GM19238 (cell line): ENCODE measurements around the gene UTY.

Source experiments
- DNase-seq: peaks from one replicate; pipeline ENCODE4 v3.0.0; 2011; ENCODE audit warnings: low spot score; ENCODE audit not compliant: insufficient read length

Gene UTY

DNA sequence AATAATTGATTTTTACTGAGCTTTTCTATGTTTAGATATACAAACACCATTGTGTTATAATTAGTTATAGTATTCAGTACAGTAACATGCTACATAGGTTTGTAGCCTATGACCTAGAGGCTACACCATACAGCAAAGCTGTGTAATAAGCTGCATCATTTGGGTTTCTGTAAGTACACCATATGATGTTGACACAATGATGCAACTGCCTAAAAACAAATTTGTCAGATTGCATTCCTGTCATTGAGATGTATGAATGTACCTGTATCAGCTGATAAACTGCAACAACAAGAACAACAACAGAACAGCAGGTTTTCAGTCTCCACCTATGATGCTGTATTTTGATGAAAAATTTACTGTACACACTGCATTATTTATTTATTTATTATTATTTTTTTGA lies 64.3 kb downstream of the UTY start:
- no peak for DNase-seq

DNA sequence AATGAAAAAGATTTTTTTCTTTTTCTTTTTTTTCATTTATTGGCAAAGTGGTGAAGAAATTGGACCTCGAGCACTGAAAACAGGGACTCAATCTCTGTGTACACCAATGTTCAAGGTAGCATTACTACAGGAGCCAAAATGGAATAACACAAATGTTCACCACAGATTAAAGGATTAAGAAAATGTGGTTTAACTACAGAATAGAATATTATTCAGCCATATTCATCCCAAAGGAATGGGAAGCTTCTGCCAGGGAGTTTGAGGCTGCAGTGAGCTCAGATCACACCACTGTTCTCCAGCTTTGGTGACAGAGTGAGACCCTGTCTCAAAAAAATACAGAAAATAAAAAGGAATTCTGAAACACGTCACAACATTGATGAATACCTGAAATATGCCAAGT lies 81.0 kb downstream of the UTY start:
- no peak for DNase-seq

GRCh38 chrY:13381110-13381683 lies 98.6 kb downstream of the UTY start:
- no peak for DNase-seq

DNA sequence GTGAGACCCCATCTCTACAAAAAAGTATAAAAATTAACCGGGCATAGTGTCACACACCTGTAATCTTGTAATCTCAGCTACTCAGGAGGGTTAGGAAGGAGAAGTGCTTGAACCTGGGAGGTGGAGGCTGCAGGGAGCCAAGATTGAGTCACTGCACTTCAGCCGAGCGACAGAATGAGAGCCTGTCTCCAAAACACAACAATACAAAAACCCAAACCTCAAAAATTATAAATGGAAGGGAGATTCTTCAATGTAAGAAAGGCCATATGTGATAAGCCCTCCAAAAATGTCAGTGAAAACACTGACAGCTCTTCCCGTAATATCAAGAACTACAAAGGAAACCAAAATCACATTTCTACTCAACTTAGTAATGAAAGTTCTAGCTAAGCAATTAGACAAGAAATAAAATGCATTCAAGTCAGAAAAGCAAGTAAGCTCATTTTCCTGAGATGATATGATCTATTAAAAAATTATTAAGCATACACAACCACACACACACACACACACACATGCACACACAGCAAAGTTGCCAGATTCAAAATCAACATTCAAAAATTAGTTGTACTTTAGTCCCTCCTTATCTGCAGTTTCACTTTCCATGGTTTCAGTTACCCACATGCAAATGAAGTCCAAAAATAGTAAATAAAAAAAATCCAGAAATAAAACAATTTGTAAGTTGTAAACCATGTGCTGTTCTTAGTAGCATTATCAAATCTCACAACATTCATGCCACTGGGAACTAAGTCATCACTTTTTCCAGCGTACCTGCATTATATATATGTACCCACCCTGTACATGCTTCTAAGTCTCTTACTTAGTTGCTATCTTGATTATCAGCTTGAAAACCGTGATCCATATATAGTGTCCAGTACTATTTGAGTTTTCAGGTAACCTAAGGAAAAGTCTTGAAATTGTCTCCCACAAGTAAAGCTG lies 108.7 kb downstream of the UTY start:
- DNase-seq = no peak

GRCh38 chrY:13370245-13370644 lies 109.6 kb downstream of the UTY start:
- DNase-seq = no peak

GRCh38 chrY:13368513-13368845 lies 111.4 kb downstream of the UTY start:
- DNase-seq = no peak

DNA sequence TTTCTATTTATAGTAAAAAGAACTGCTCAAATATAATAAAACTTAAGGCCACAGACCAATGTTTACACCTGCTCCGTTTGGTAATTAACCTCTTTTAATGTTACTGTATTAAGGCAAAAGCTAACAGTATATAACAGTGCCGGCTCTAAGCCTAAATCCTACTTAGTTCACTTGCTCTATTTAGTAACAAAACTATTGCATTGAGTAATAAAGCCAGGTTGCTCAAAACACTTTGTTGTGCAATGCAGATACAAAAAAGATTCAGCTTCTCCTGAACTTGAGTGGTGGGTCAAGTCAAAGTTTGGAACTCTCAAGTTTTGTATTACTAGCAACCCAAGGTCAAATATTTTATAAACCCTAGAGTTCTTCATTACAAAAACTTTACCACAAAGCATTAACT lies 116.2 kb downstream of the UTY start:
- no peak for DNase-seq

GRCh38 chrY:13362662-13363061 lies 117.2 kb downstream of the UTY start:
- DNase-seq = no peak

DNA sequence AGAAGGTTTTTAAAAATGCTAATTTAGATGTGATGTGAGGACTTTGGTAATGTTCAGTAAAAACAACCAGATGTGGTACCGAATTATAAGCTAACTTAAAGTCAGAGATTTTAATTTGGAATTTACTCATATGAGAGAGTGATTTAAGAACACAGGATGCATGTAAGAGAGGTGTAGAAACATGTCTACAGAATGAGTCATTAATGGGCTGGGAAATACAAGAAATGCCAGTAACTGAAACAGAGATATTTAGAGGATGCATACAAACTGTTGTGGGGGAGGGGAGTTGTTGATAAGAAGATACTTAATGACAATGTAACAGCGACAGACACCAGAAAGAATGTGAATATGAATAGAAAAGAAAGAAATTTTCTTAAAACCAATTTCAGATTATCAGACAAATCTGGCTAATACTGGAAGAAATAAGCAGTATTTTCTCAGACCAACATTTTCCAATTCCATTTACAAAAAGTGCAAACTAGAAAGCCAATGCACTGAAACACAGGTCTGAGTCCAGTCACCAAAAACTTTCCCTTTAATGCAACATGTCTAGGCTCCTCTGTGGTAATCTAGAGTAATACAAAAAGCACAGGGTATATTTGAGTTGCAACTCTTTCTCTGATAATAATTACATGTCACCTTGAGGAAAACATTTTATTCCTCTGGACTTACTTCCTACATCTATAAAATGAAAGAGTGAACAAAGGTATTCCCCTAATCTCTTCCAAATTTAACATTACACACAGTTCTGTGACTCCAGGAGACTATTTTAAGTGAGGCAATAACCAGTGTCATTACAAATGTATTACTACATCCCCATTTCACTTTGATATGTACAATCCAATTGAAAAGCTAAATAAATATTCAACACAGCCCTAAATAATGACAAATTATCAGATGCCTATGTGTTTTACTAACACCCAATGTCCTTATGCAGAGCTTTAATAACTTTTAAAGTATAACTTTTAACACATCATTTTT lies 117.9 kb downstream of the UTY start:
- no peak for DNase-seq

DNA sequence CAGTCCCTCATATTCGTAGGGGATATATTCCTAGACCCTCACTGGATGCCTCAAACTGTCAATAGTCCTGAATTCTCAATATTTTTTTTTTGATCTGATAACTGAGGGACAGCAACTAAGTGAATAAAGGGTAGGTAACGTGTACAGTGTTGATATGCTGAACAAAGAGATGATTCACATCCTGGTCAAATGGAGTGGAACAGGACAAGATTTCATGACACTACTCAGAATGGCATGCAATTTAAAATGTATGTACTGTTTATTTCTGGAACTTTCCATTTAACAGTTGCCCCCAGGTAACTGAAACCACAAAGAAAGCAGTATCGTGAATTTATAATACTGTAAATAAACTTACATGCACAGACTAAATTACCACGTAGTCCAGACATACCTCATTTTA lies 128.4 kb downstream of the UTY start:
- no peak for DNase-seq

DNA sequence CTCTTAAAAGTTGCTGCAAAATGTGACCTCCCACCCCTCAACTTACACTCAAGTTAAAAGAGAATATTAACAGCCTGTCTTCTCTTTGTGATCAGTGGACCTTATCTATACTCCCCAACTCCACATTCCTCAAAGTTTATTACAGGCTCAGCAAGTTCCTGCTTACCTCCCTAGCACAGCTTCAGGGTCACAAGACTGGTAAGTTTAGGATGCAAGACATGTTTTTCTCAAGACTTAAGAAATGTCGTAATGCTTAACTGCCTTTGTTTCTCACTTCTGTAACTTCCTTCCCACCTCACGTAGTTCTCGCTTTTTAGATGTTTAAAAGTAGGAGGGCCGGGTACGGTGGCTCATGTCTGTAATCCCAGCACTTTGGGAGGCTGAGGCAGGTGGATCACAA lies 132.7 kb downstream of the UTY start:
- DNase-seq = no peak

GRCh38 chrY:13345549-13345948 lies 134.3 kb downstream of the UTY start:
- no peak for DNase-seq

GRCh38 chrY:13343307-13343946 lies 136.4 kb downstream of the UTY start:
- no peak for DNase-seq

DNA sequence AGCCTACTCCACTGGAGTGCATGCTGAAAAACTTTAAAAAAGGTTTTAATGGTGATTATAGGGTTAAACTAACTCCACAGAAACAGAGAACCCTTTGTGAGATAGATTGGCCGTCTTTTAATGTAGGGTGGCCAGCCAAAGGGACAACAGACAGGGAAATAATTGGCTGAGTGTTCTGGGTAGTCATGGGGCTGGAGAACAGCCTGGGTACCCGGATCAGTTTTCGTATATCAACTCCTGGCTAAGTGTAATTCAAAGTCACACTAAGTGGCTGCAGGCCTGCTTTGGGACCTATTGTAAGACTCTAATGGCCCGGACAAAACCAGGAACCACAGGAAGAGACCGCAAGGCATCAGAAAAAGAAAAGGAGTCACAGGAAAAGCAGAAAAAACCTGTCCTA lies 139.9 kb downstream of the UTY start:
- no peak for DNase-seq

- no peak for DNase-seq
Measured at GRCh38 chrY:13339381-13339780, 140.5 kb downstream of the UTY start.

GRCh38 chrY:13338711-13339110 lies 141.1 kb downstream of the UTY start:
- DNase-seq = no peak

DNA sequence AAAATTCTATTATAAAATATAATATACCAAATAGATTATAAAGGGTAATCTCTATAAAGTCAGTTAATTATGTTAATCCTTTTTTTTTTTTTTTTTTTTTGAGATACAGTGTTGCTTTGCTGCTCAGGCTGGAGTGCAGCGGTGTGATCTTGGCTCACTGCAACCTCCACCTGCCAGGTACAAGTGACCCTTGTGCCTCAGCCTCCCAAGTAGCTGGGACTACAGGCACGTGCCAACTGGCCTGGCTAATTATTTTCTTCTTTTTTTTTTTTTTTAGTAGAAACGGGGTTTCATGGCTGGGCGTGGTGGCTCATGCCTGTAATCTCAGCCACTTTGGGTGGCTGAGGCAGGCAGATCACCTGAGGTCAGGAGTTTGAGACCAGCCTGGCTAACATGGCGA lies 141.9 kb downstream of the UTY start:
- DNase-seq = no peak

GRCh38 chrY:13333791-13334190 lies 146.0 kb downstream of the UTY start:
- no peak for DNase-seq

DNA sequence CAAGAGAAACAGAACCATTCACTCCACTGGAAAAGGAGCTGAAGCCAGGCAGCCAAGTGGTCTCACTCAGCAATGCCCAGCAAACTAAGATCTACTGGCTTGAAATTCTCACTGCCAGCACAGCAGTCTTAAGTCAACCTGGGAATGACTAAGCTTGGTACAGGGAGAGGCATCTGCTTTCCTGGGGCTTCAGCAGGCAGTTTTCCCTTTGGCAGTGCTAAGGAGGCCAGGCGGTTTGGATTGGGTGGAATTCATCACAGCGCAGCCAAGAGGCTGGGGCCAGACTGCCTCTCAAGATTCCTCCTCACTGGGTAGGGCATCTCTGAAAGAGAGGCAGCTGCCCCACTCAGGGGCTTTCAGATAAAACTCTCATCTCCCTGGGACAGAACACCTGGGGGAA lies 149.2 kb downstream of the UTY start:
- DNase-seq = no peak

- DNase-seq = no peak
Measured at GRCh38 chrY:13312966-13313365, 166.9 kb downstream of the UTY start.

DNA sequence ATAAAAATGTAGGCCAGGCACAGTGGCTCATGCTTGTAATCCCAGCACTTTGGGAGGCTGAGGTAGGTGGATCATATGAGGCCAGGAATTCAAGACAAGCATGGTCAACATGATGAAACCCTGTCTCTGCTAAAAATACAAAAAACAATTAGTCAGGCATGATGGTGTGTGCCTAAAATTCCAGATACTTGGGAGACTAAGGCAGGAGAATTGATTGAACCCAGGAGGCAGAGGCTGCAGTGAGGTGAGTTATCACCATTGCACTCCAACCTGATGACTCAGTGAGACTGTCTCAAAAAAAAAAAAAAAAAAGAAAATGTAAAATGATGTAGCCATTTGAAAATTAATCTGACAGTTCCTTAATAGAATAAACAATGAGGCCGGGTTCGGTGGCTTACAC lies 171.9 kb downstream of the UTY start:
- DNase-seq = no peak

DNA sequence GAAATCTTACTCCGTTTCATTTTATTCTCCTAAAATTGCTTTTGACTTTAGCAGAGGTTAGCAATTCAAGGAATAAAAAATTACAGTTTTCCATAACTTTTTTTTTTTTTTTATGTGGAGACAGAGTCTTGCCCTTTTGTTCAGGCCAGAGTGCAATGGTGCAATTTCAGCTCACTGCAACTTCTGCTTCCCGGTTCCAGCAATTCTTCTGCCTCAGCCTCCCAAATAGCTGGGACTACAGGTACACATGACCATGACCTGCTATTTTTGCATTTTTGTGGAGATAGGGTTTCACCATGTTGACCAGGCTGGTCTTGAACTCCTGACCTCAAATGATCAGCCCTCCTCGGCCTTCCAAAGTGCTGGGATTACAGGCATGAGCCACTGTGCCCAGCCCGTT lies 179.0 kb downstream of the UTY start:
- no peak for DNase-seq
